H9 (cell line): ENCODE data around the gene CAMK1G. TPM values are rescaled to one million over a fixed set of nuclear protein-coding genes. Genes with fewer than 3 reads are reported as not detected.

ENCODE experiments used
- DNase-seq: peaks from one replicate; pipeline ENCODE4 v3.0.0-alpha.2; 2017
- H2AFZ ChIP-seq: one replicate; pipeline ENCODE4 v1.6.1; 2013; ENCODE audit warnings: mild to moderate bottlenecking, low read length, control low read depth, moderate library complexity
- H2AK5ac ChIP-seq: 2 replicates; pipeline ENCODE4 v1.6.1; 2013; ENCODE audit warnings: low read length, control low read depth, mixed read lengths; ENCODE audit not compliant: insufficient read length
- H2BK120ac ChIP-seq: one replicate; pipeline ENCODE4 v1.6.1; 2013; ENCODE audit warnings: low read depth, mild to moderate bottlenecking, low read length, control low read depth, inconsistent platforms; ENCODE audit not compliant: poor library complexity, severe bottlenecking
- H2BK12ac ChIP-seq: 2 replicates; pipeline ENCODE4 v1.6.1; 2013; ENCODE audit warnings: low read length, control low read depth, mixed read lengths, low read depth; ENCODE audit not compliant: insufficient read length
- H2BK15ac ChIP-seq: 2 replicates; pipeline ENCODE4 v1.6.1; 2013; ENCODE audit warnings: low read depth, low read length, control low read depth
- H2BK20ac ChIP-seq: one replicate; pipeline ENCODE4 v1.6.1; 2013; ENCODE audit warnings: low read depth, mild to moderate bottlenecking, low read length, control low read depth, inconsistent platforms; ENCODE audit not compliant: poor library complexity, severe bottlenecking
- H2BK5ac ChIP-seq: 2 replicates; pipeline ENCODE4 v1.6.1; 2013; ENCODE audit warnings: low read length, control low read depth, mixed read lengths; ENCODE audit not compliant: insufficient read length
- H3K14ac ChIP-seq: 2 replicates; pipeline ENCODE4 v1.6.1; 2013; ENCODE audit warnings: low read length, control low read depth; ENCODE audit not compliant: insufficient read depth
- H3K18ac ChIP-seq: 2 replicates; pipeline ENCODE4 v1.6.1; 2013; ENCODE audit warnings: low read depth, mild to moderate bottlenecking, mixed read lengths, low read length, control low read depth; ENCODE audit not compliant: insufficient read length
- H3K23ac ChIP-seq: 2 replicates; pipeline ENCODE4 v1.6.1; 2013; ENCODE audit warnings: low read length, control low read depth, mixed read lengths, low read depth; ENCODE audit not compliant: insufficient read length
- H3K23me2 ChIP-seq: 2 replicates; pipeline ENCODE4 v1.6.1; 2013; ENCODE audit warnings: low read depth, mild to moderate bottlenecking, mixed read lengths, low read length, control low read depth; ENCODE audit not compliant: insufficient read length, poor library complexity, severe bottlenecking
- H3K27ac ChIP-seq: 2 replicates; pipeline ENCODE4 v1.5.1; 2013; ENCODE audit warnings: low read length, control low read depth, mixed read lengths, low read depth; ENCODE audit not compliant: insufficient read length
- H3K27me3 ChIP-seq: 2 replicates; pipeline ENCODE4 v1.6.1; 2013; ENCODE audit warnings: low read length, control low read depth, inconsistent platforms; ENCODE audit not compliant: insufficient read depth
- H3K4ac ChIP-seq: 2 replicates; pipeline ENCODE4 v1.6.1; 2013; ENCODE audit warnings: low read depth, mild to moderate bottlenecking, control low read depth, inconsistent platforms, low read length, moderate library complexity
- H3K4me1 ChIP-seq: 2 replicates; pipeline ENCODE4 v1.6.1; 2013; ENCODE audit warnings: low read length, control low read depth, inconsistent platforms; ENCODE audit not compliant: insufficient read depth
- H3K4me2 ChIP-seq: 2 replicates; pipeline ENCODE4 v1.6.1; 2013; ENCODE audit warnings: low read length, control low read depth, mixed read lengths; ENCODE audit not compliant: insufficient read length, insufficient read depth
- H3K56ac ChIP-seq: 2 replicates; pipeline ENCODE4 v1.6.1; 2013; ENCODE audit warnings: low read depth, mild to moderate bottlenecking, mixed read lengths, low read length, control low read depth; ENCODE audit not compliant: insufficient read length
- H3K79me1 ChIP-seq: 2 replicates; pipeline ENCODE4 v1.6.1; 2013; ENCODE audit warnings: low read depth, mild to moderate bottlenecking, moderate library complexity, low read length, control low read depth, inconsistent platforms; ENCODE audit not compliant: insufficient read depth, poor library complexity, severe bottlenecking
- H3K79me2 ChIP-seq: 2 replicates; pipeline ENCODE4 v1.6.1; 2013; ENCODE audit warnings: low read length, control low read depth, inconsistent platforms; ENCODE audit not compliant: insufficient read depth
- H3K9ac ChIP-seq: 2 replicates; pipeline ENCODE4 v1.6.1; 2013; ENCODE audit warnings: low read length, control low read depth, mixed read lengths; ENCODE audit not compliant: insufficient read length; ENCODE audit errors: extremely low read depth
- H3K9me3 ChIP-seq: one replicate; pipeline ENCODE4 v1.6.1; 2013; ENCODE audit warnings: low read depth, low read length, inconsistent platforms; ENCODE audit not compliant: control insufficient read depth
- H3T11ph ChIP-seq: one replicate; pipeline ENCODE4 v1.6.1; 2013; ENCODE audit warnings: mild to moderate bottlenecking, low read length, control low read depth, inconsistent platforms
- H4K20me1 ChIP-seq: one replicate; pipeline ENCODE4 v1.6.1; 2013; ENCODE audit not compliant: control insufficient read depth, insufficient read length, insufficient read depth
- H4K5ac ChIP-seq: 2 replicates; pipeline ENCODE4 v1.6.1; 2013; ENCODE audit warnings: low read depth, mild to moderate bottlenecking, mixed read lengths, low read length, control low read depth; ENCODE audit not compliant: insufficient read length
- H4K8ac ChIP-seq: replicated peaks from 2 replicates; pipeline ENCODE4 v1.6.1; 2013; ENCODE audit warnings: low read length, control low read depth, mixed read lengths, low read depth; ENCODE audit not compliant: insufficient read length
- H4K91ac ChIP-seq: 2 replicates; pipeline ENCODE4 v1.6.1; 2013; ENCODE audit warnings: low read depth, mild to moderate bottlenecking, moderate library complexity, mixed read lengths, low read length, control low read depth; ENCODE audit not compliant: insufficient read length
- H3K27ac Mint-ChIP-seq, 3 experiments: 2 replicates in 2 of 3; 3 replicates in 1 of 3; pipeline ENCODE4 v1.8.0; 2020 to 2021; ENCODE audit warnings: mixed read lengths in 3 of 3, mild to moderate bottlenecking in 1 of 3, moderate library complexity in 1 of 3
- H3K27me3 Mint-ChIP-seq: 2 replicates; pipeline ENCODE4 v1.8.0; 2021; ENCODE audit warnings: low read depth, mild to moderate bottlenecking, moderate library complexity, mixed read lengths
- H3K36me3 Mint-ChIP-seq, 3 experiments: 2 replicates in 2 of 3; 3 replicates in 1 of 3; pipeline ENCODE4 v1.8.0; 2020 to 2021; ENCODE audit warnings: low read depth in 3 of 3, mixed read lengths in 3 of 3; ENCODE audit not compliant: insufficient read depth in 1 of 3
- H3K4me1 Mint-ChIP-seq, 2 experiments: 2 replicates each; pipeline ENCODE4 v1.8.0; 2020; ENCODE audit warnings: mixed read lengths in 2 of 2
- H3K4me3 Mint-ChIP-seq, 2 experiments: 2 replicates in 1 of 2; 3 replicates in 1 of 2; pipeline ENCODE4 v1.8.0; 2020 to 2021; ENCODE audit warnings: mild to moderate bottlenecking in 2 of 2, mixed read lengths in 2 of 2, moderate library complexity in 1 of 2
- H3K9me3 Mint-ChIP-seq, 2 experiments: 2 replicates in 1 of 2; 3 replicates in 1 of 2; pipeline ENCODE4 v1.8.0; 2020; ENCODE audit warnings: mild to moderate bottlenecking in 2 of 2, mixed read lengths in 2 of 2, moderate library complexity in 1 of 2
- CTCF ChIP-seq: fragments of 200-600 bp; sonication (generic); conservative IDR thresholded peaks from 3 replicates; pipeline ENCODE4 v1.8.0; 2021; ENCODE audit warnings: antibody characterized with exemption, mild to moderate bottlenecking
- WGBS: extraction: QIAGEN DNeasy Blood & Tissue Kit; methylation state at CpG from one replicate; pipeline ENCODE4 v1.1.7; 2013; ENCODE audit warnings: missing lambda C conversion rate, low lambda C conversion rate, mixed read lengths; ENCODE audit not compliant: insufficient read length; ENCODE audit errors: extremely low coverage; 5-methylcytosine and 5-hydroxymethylcytosine counted together
- total RNA-seq: library from RNA; stranded (reverse); gene quantifications from 2 replicates; pipeline ENCODE4 v1.2.1, GENCODE V29; 2021

The CAMK1G gene
- total RNA-seq, 1 experiment from 2014 or later, result 0.28 TPM

GRCh38 chr1:209609791-209610630 is 26.5 kb downstream of the CAMK1G start:
- DNase-seq, result no peak

More at GRCh38 chr1:209609791-209610630, 26.5 kb downstream of the CAMK1G start:
- H3K9me3 Mint-ChIP-seq, result no peaks in the 10 kb centered on the region
- H3K27ac ChIP-seq, result no peak overlapping the region
- H2AFZ ChIP-seq, result no peak overlapping the region
- TF ChIP-seq CTCF, result no peak
- no peaks in the 10 kb centered on the region for H3K9me3 ChIP-seq
- no peaks in the 10 kb centered on the region for H3K23me2 ChIP-seq
- H3K23ac ChIP-seq, result no peak overlapping the region
- H2BK12ac ChIP-seq, result no peak overlapping the region
- WGBS, result no CpG with 5 or more reads among the region's 8 CpGs
- no peak overlapping the region for H3K4ac ChIP-seq
- no peak overlapping the region for H2AK5ac ChIP-seq
- no peaks in the 10 kb centered on the region for H3K79me2 ChIP-seq
- H3K14ac ChIP-seq, result no peak overlapping the region
- H3K18ac ChIP-seq, result no peak overlapping the region
- no peak overlapping the region for H3K27ac Mint-ChIP-seq
- no peak overlapping the region for H2BK5ac ChIP-seq
- peaks cover 5% of the 10 kb centered on the region for H3K27me3 Mint-ChIP-seq
- H3K79me1 ChIP-seq, result no peaks in the 10 kb centered on the region
- no peak overlapping the region for H3K4me2 ChIP-seq
- no peak overlapping the region for H4K8ac ChIP-seq
- no peak overlapping the region for H2BK15ac ChIP-seq
- H3K9ac ChIP-seq, result no peak overlapping the region
- no peaks in the 10 kb centered on the region for H3K4me1 ChIP-seq
- no peak overlapping the region for H3T11ph ChIP-seq
- H2BK20ac ChIP-seq, result no peak overlapping the region
- H4K5ac ChIP-seq, result no peak overlapping the region
- H4K91ac ChIP-seq, result no peak overlapping the region
- no peaks in the 10 kb centered on the region; a peak in 1 of 7 replicates for H3K36me3 Mint-ChIP-seq
- H3K27me3 ChIP-seq, result no peaks in the 10 kb centered on the region
- H3K4me1 Mint-ChIP-seq, result no peaks in the 10 kb centered on the region
- no peak overlapping the region for H3K56ac ChIP-seq
- H4K20me1 ChIP-seq, result no peaks in the 10 kb centered on the region
- H2BK120ac ChIP-seq, result no peak overlapping the region
- no peak overlapping the region for H3K4me3 Mint-ChIP-seq
